DND-41 (cell line): Measurements from ENCODE around the gene FOXP4.

Experiments
- ATAC-seq: fragments of 200-7000 bp; cut with Tn5 transposase; 3 replicates; pipeline ENCODE4 v1.9.1; 2021; ENCODE audit warnings: low read depth; ENCODE audit not compliant: insufficient read depth
- DNase-seq: peaks from one replicate; pipeline ENCODE4 v3.0.0-alpha.2; 2020
- H2AFZ ChIP-seq: 2 replicates; pipeline ENCODE4 v1.6.0; 2012; ENCODE audit warnings: low read depth, low read length
- H3K27ac ChIP-seq: 2 replicates; pipeline ENCODE4 v1.5.1; 2012; ENCODE audit warnings: low read length, inconsistent platforms
- H3K27me3 ChIP-seq: fragments of 200-600 bp; sonication (generic); 2 replicates; pipeline ENCODE4 v1.6.0; 2012; ENCODE audit warnings: low read length, mild to moderate bottlenecking, inconsistent platforms; ENCODE audit not compliant: insufficient read depth, poor library complexity
- H3K36me3 ChIP-seq: 2 replicates; pipeline ENCODE4 v1.5.1; 2012; ENCODE audit warnings: low read length, inconsistent platforms; ENCODE audit not compliant: insufficient read depth
- H3K4me1 ChIP-seq: 2 replicates; pipeline ENCODE4 v1.5.1; 2012; ENCODE audit warnings: mild to moderate bottlenecking, low read length; ENCODE audit not compliant: insufficient read depth
- H3K4me2 ChIP-seq: 2 replicates; pipeline ENCODE4 v1.6.0; 2012; ENCODE audit warnings: mild to moderate bottlenecking, moderate library complexity, low read length, inconsistent platforms; ENCODE audit not compliant: insufficient read depth
- H3K4me3 ChIP-seq, 2 experiments: fragments of 200-600 bp in 1 of 2; shearing (Covaris generic) in 1 of 2; 2 replicates each; pipeline ENCODE4 v1.5.1; 2012 to 2016; ENCODE audit warnings: inconsistent platforms in 2 of 2, low read length in 2 of 2, mild to moderate bottlenecking in 2 of 2, low read depth in 1 of 2, moderate library complexity in 1 of 2
- H3K79me2 ChIP-seq: 2 replicates; pipeline ENCODE4 v1.6.0; 2012; ENCODE audit warnings: low read length, inconsistent platforms; ENCODE audit not compliant: insufficient read depth
- H3K9ac ChIP-seq: 2 replicates; pipeline ENCODE4 v1.6.0; 2012; ENCODE audit warnings: low read depth, mild to moderate bottlenecking, inconsistent platforms, low read length, moderate library complexity
- H3K9me3 ChIP-seq: 2 replicates; pipeline ENCODE4 v1.5.1; 2012; ENCODE audit warnings: low read length, moderate library complexity, mild to moderate bottlenecking, inconsistent platforms; ENCODE audit not compliant: insufficient read depth, severe bottlenecking
- H4K20me1 ChIP-seq: 2 replicates; pipeline ENCODE4 v1.6.0; 2012; ENCODE audit warnings: low read length; ENCODE audit not compliant: insufficient read depth
- CTCF ChIP-seq: IDR thresholded peaks from 2 replicates; pipeline ENCODE4 v1.5.1; 2012; ENCODE audit warnings: borderline replicate concordance, low read length, moderate library complexity, mild to moderate bottlenecking; ENCODE audit not compliant: poor library complexity, severe bottlenecking; ENCODE audit errors: extremely low read depth
- EZH2 ChIP-seq: IDR thresholded peaks from 3 replicates; pipeline ENCODE4 v1.6.1; 2012; ENCODE audit warnings: borderline replicate concordance, low read depth, mild to moderate bottlenecking, moderate library complexity, low read length, inconsistent platforms; ENCODE audit not compliant: severe bottlenecking

FOXP4 gene

DNA sequence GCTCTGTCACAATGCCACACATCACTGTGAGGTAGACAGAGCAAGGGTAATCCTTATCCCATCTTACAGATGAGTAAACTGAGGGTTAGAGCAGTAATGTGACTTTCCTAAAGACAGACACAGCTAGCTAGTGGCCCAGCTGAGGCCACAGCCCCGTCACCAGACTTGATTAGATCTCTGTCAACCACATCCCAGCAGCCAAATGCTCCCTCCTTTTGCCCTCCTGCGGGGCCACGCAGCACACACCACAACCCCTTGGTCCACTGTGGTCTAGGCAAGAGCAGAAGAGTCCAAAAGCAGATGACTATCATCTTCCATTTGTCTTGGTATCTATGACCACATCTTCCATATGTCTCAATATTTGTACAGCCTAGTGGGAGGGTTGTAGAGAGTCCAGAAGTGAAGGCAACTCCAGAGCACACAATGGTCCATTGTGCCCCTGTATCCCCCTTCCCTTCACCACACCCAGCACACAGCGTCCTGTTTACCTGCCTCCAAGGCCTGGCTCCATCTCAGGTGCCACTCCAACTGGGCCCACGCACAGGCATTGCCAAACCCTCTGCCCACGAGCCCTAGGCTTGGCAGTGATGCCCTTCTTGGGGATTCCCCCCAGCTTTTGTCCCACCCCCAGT is 47.1 kb upstream of the FOXP4 start:
- ATAC-seq = no peak; the same call in 2 of the 3 replicates
- TF ChIP-seq EZH2 (no peak), CTCF (no peak)
- no peak overlapping the region for H3K4me2 ChIP-seq
- H4K20me1 ChIP-seq = no peaks in the 10 kb centered on the region
- H3K36me3 ChIP-seq = no peaks in the 10 kb centered on the region
- no peak for DNase-seq
- H3K79me2 ChIP-seq = no peaks in the 10 kb centered on the region
- H3K27me3 ChIP-seq = no peaks in the 10 kb centered on the region
- H3K4me1 ChIP-seq = no peaks in the 10 kb centered on the region
- no peak overlapping the region for H2AFZ ChIP-seq
- no peak overlapping the region for H3K9ac ChIP-seq
- no peaks in the 10 kb centered on the region for H3K9me3 ChIP-seq
- H3K4me3 ChIP-seq = no peak overlapping the region
- H3K27ac ChIP-seq = no peak overlapping the region

GRCh38 chr6:41500561-41500960 is 45.6 kb upstream of the FOXP4 start:
- ATAC-seq (no peak), DNase-seq (no peak)
- no peaks in the 10 kb centered on the region for H4K20me1 ChIP-seq
- no peaks in the 10 kb centered on the region for H3K36me3 ChIP-seq
- no peak overlapping the region for H2AFZ ChIP-seq
- H3K27me3 ChIP-seq = no peaks in the 10 kb centered on the region
- H3K79me2 ChIP-seq = no peaks in the 10 kb centered on the region
- TF ChIP-seq EZH2 (no peak), CTCF (no peak)
- H3K4me3 ChIP-seq = no peak overlapping the region
- H3K4me1 ChIP-seq = no peaks in the 10 kb centered on the region
- H3K9me3 ChIP-seq = no peaks in the 10 kb centered on the region
- no peak overlapping the region for H3K4me2 ChIP-seq
- no peak overlapping the region for H3K27ac ChIP-seq
- H3K9ac ChIP-seq = no peak overlapping the region

- no peak overlapping the region for H3K27ac ChIP-seq
- no peak for DNase-seq
- no peak overlapping the region for H2AFZ ChIP-seq
- H3K36me3 ChIP-seq = no peaks in the 10 kb centered on the region
- TF ChIP-seq CTCF = no peak
- TF ChIP-seq EZH2 = no peak
- no peaks in the 10 kb centered on the region for H3K27me3 ChIP-seq
- H3K9me3 ChIP-seq = no peaks in the 10 kb centered on the region
- H3K4me1 ChIP-seq = no peaks in the 10 kb centered on the region
- H3K4me2 ChIP-seq = no peak overlapping the region
- no peak for ATAC-seq
- H3K79me2 ChIP-seq = no peaks in the 10 kb centered on the region
- H3K4me3 ChIP-seq = no peak overlapping the region
- no peaks in the 10 kb centered on the region for H4K20me1 ChIP-seq
- no peak overlapping the region for H3K9ac ChIP-seq
Observed at GRCh38 chr6:41502566-41502916, 43.6 kb upstream of the FOXP4 start.
